ENCODE measurements around the gene CLSTN2.

- TF ChIP-seq HDGF (IDR thresholded peaks at IDR 0.05; ENCODE audit: borderline replicate concordance) (no peak), SUZ12 (IDR thresholded peaks at IDR 0.05) (no peak), FOXA1 (IDR thresholded peaks at IDR 0.05) (no peak), CTBP1 (IDR thresholded peaks at IDR 0.05; ENCODE audit: borderline replicate concordance) (no peak), BHLHE40 (IDR thresholded peaks at IDR 0.05; ENCODE audit: borderline replicate concordance) (no peak)
Measured at GRCh38 chr3:140576449-140576848, 641.5 kb downstream of the CLSTN2 start.

Data from HEK293T (cell line).